HepG2 (cell line): ENCODE measurements around the gene SKIDA1. TPM values are rescaled to one million over a fixed set of nuclear protein-coding genes. Genes with fewer than 3 reads are reported as not detected.

Experiments used
- BCL6 ChIP-seq: IDR thresholded peaks from 2 replicates; pipeline ENCODE4 v1.6.1; 2016; ENCODE audit warnings: missing genetic modification reagents, missing compliant biosample characterization
- CENPX ChIP-seq: sonication (generic); formaldehyde crosslinking; IDR thresholded peaks from 2 replicates; pipeline ENCODE4 v1.9.0; 2021; ENCODE audit warnings: mild to moderate bottlenecking, missing genetic modification reagents, moderate library complexity
- GATAD2A ChIP-seq: IDR thresholded peaks from 2 replicates; pipeline ENCODE4 v1.6.1; 2016
- IRX3 ChIP-seq: sonication (generic); formaldehyde crosslinking; IDR thresholded peaks from 2 replicates; pipeline ENCODE4 v1.8.1; 2023; ENCODE audit warnings: mild to moderate bottlenecking, low read depth, missing genetic modification reagents, borderline replicate concordance
- MXD4 ChIP-seq: IDR thresholded peaks from 2 replicates; pipeline ENCODE4 v1.6.1; 2016; ENCODE audit warnings: mild to moderate bottlenecking, missing biosample characterization, missing genetic modification reagents
- PRMT3 ChIP-seq: sonication (generic); formaldehyde crosslinking; IDR thresholded peaks from 2 replicates; pipeline ENCODE4 v1.8.1; 2022; ENCODE audit warnings: low read depth, mild to moderate bottlenecking, moderate library complexity, missing genetic modification reagents, borderline replicate concordance
- RXRA ChIP-seq: sonication (generic); formaldehyde crosslinking; IDR thresholded peaks from 2 replicates; pipeline ENCODE4 v1.5.1; 2020; ENCODE audit warnings: missing genetic modification reagents
- SRSF1 ChIP-seq: fragments of 200-400 bp; formaldehyde crosslinking; optimal IDR thresholded peaks from 2 replicates; pipeline ENCODE3; 2017; ENCODE audit warnings: mild to moderate bottlenecking, low read depth, low read length, moderate library complexity
- TFDP1 ChIP-seq: IDR thresholded peaks from 2 replicates; pipeline ENCODE4 v1.6.1; 2016; ENCODE audit warnings: missing compliant biosample characterization, missing genetic modification reagents, borderline replicate concordance
- TFDP2 ChIP-seq: sonication (generic); formaldehyde crosslinking; IDR thresholded peaks from 2 replicates; pipeline ENCODE4 v1.4.0; 2020; ENCODE audit warnings: missing genetic modification reagents
- TOPORS ChIP-seq: sonication (generic); formaldehyde crosslinking; IDR thresholded peaks from 2 replicates; pipeline ENCODE4 v1.8.0; 2023; ENCODE audit warnings: mild to moderate bottlenecking, missing genetic modification reagents
- U2AF1 ChIP-seq: fragments of 200-400 bp; formaldehyde crosslinking; optimal IDR thresholded peaks from 2 replicates; pipeline ENCODE3; 2017; ENCODE audit warnings: mild to moderate bottlenecking, low read depth, low read length
- ZNF431 ChIP-seq: sonication (generic); formaldehyde crosslinking; IDR thresholded peaks from 2 replicates; pipeline ENCODE4 v1.9.0; 2022; ENCODE audit warnings: missing genetic modification reagents, low read depth, mild to moderate bottlenecking, borderline replicate concordance
- ZNF484 ChIP-seq: sonication (generic); formaldehyde crosslinking; IDR thresholded peaks from 2 replicates; pipeline ENCODE4 v1.5.1; 2020; ENCODE audit warnings: mild to moderate bottlenecking, low read depth, missing genetic modification reagents, borderline replicate concordance
- ZNF672 ChIP-seq: sonication (generic); formaldehyde crosslinking; IDR thresholded peaks from 2 replicates; pipeline ENCODE4 v1.8.1; 2022; ENCODE audit warnings: missing genetic modification reagents
- ZNF691 ChIP-seq: sonication (generic); formaldehyde crosslinking; IDR thresholded peaks from 2 replicates; pipeline ENCODE4 v1.4.0; 2020; ENCODE audit warnings: missing genetic modification reagents, low read depth, mild to moderate bottlenecking, borderline replicate concordance
- ZNF747 ChIP-seq: sonication (generic); formaldehyde crosslinking; IDR thresholded peaks from 2 replicates; pipeline ENCODE4 v1.8.1; 2023; ENCODE audit warnings: missing genetic modification reagents, mild to moderate bottlenecking, borderline replicate concordance
- ZNF800 ChIP-seq: sonication (generic); formaldehyde crosslinking; IDR thresholded peaks from 2 replicates; pipeline ENCODE4 v1.4.0; 2020; ENCODE audit warnings: missing genetic modification reagents
- ZSCAN12 ChIP-seq: sonication (generic); formaldehyde crosslinking; IDR thresholded peaks from 2 replicates; pipeline ENCODE4 v1.9.0; 2021; ENCODE audit warnings: mild to moderate bottlenecking, missing genetic modification reagents
- ZSCAN20 ChIP-seq: sonication (generic); formaldehyde crosslinking; IDR thresholded peaks from 2 replicates; pipeline ENCODE4 v1.4.0; 2020; ENCODE audit warnings: missing genetic modification reagents, mild to moderate bottlenecking, borderline replicate concordance
- ZXDC ChIP-seq: sonication (generic); formaldehyde crosslinking; IDR thresholded peaks from 2 replicates; pipeline ENCODE4 v1.5.0; 2020; ENCODE audit warnings: mild to moderate bottlenecking, missing genetic modification reagents
- polyA plus RNA-seq, 8 experiments: library from polyadenylated mRNA; depleted of rRNA in 3 of 8; stranded (reverse) in 7 of 8; unstranded in 1 of 8; fragments of >200 nt; fragmentation: Illumina TruSeq in 4 of 8; extraction: Trizol in 4 of 8; gene quantifications; 2 replicates each; pipeline versions ENCODE4 v1.2.1 to v1.2.3, GENCODE V29; 2011 to 2016; ENCODE audit warnings: low read depth in 4 of 8, missing spikeins in 1 of 8, mixed read lengths in 1 of 8; ENCODE audit not compliant: insufficient read depth in 1 of 8
- total RNA-seq, 5 experiments: library from RNA; depleted of rRNA; stranded (reverse); fragments of >200 nt; fragmentation: Illumina TruSeq; extraction: Trizol; gene quantifications; 2 replicates each; pipeline ENCODE4 v1.2.3, GENCODE V29; 2016; ENCODE audit warnings: low read depth in 1 of 5

The SKIDA1 gene
- total and polyA plus RNA-seq, 2 of the 13 experiments (the other 11 are each of a cell fraction or from before 2014, with no cell fraction given), result 0.73 to 1.5 TPM

- TF ChIP-seq ZNF484 (CRISPR knock-in tag), result no peak
- TF ChIP-seq TFDP2, result peak; percentile 39; the same call in 1 of the 2 replicates
- no peak for TF ChIP-seq SRSF1
- peak; percentile 70 for TF ChIP-seq TFDP1 (CRISPR knock-in tag)
- no peak for TF ChIP-seq GATAD2A (CRISPR knock-in tag)
- TF ChIP-seq MXD4, result peak; percentile 74; the same call in 1 of the 2 replicates
- TF ChIP-seq IRX3 (CRISPR knock-in tag), result no peak
- TF ChIP-seq ZXDC (CRISPR knock-in tag), result no peak
- no peak for TF ChIP-seq ZNF431 (CRISPR knock-in tag)
- TF ChIP-seq TOPORS, result peak; percentile 35; the same call in 1 of the 2 replicates
- TF ChIP-seq RXRA, result no peak
- no peak for TF ChIP-seq CENPX (CRISPR knock-in tag)
- TF ChIP-seq ZNF691 (CRISPR knock-in tag), result no peak
- no peak for TF ChIP-seq ZNF672 (CRISPR knock-in tag)
- no peak for TF ChIP-seq ZNF747
- TF ChIP-seq U2AF1, result no peak
- 0 out of 2 replicates have a peak, but pooled peaks have one; percentile 60 for TF ChIP-seq ZSCAN20 (CRISPR knock-in tag)
- no peak for TF ChIP-seq PRMT3 (CRISPR knock-in tag)
- peak; percentile 96 for TF ChIP-seq ZNF800
- TF ChIP-seq ZSCAN12, result no peak
- 0 out of 2 replicates have a peak, but pooled peaks have one; percentile 6 for TF ChIP-seq BCL6 (CRISPR knock-in tag)
These were observed 8.1 kb downstream of the SKIDA1 start (continued) for GRCh38 chr10:21517134-21518031.
